HCT116 (cell line): ENCODE measurements around the gene OPN1SW. TPM values are rescaled to one million over a fixed set of nuclear protein-coding genes. Genes with fewer than 3 reads are reported as not detected.

Experiments
- ATAC-seq: fragments of 200-7000 bp; cut with Tn5 transposase; 2 replicates; pipeline ENCODE4 v1.9.1; 2020; ENCODE audit warnings: mild to moderate bottlenecking, moderate library complexity
- BruUV-seq: library from RNA; stranded (reverse); fragments of 400-500 nt; replicated peaks from 2 replicates; lab custom pipeline; 2021; lab: Mats Ljungman, UMichigan
- CTCF ChIA-PET: fragments of 300-600 bp; sonication (Branson Sonifier 250); formaldehyde crosslinking; loops from one replicate; lab custom pipeline; 2021; ENCODE audit warnings: antibody characterized with exemption; lab: Charles Lee
- POLR2A ChIA-PET: fragments of 300-600, 350-600 bp; sonication (Branson Sonifier 250); formaldehyde crosslinking; loops from one replicate; lab custom pipeline; 2021; ENCODE audit warnings: antibody characterized with exemption; lab: Charles Lee
- RAD21 ChIA-PET, 2 experiments: fragments of 300-600 bp; sonication (Branson Sonifier 250); formaldehyde crosslinking; loops; one replicate each; lab custom pipeline; 2023; ENCODE audit warnings: low total read pairs in 2 of 2; ENCODE audit not compliant: uncharacterized antibody in 2 of 2, unreplicated experiment in 2 of 2, low non-redundant PET in 1 of 2; lab: Charles Lee
- DNase-seq: peaks from one replicate; pipeline ENCODE4 v3.0.0-alpha.2; 2010; ENCODE audit warnings: low read depth, low spot score
- H2AFZ ChIP-seq: fragments of 200-600 bp; shearing (Covaris generic), sonication (generic); 2 replicates; pipeline ENCODE4 v1.6.1; 2017; ENCODE audit warnings: low read depth, mixed run types, mixed read lengths, antibody characterized with exemption, low read length; ENCODE audit not compliant: poor library complexity, severe bottlenecking
- H3K27ac ChIP-seq: 2 replicates; pipeline ENCODE4 v1.5.1; 2012; ENCODE audit warnings: low read depth, low read length
- H3K27me3 ChIP-seq: fragments of 200-600 bp; sonication (generic); 2 replicates; pipeline ENCODE4 v1.6.1; 2016; ENCODE audit warnings: mixed run types, low read length, mixed read lengths; ENCODE audit not compliant: insufficient read depth
- H3K36me3 ChIP-seq, 2 experiments: fragments of 200-500 bp in 1 of 2; fragments of 200-600 bp in 1 of 2; sonication (Bioruptor generic) in 1 of 2; sonication (generic) in 1 of 2; 2 replicates each; pipeline versions ENCODE4 v1.5.1 to v1.6.1; 2014 to 2016; ENCODE audit warnings: low read length in 2 of 2, inconsistent platforms in 1 of 2, mixed read lengths in 1 of 2, mixed run types in 1 of 2; ENCODE audit not compliant: insufficient read depth in 2 of 2, control insufficient read depth in 1 of 2
- H3K4me1 ChIP-seq, 2 experiments: fragments of 200-600 bp in 1 of 2; sonication (generic) in 1 of 2; 2 replicates each; pipeline versions ENCODE4 v1.5.1 to v1.6.1; 2012 to 2017; ENCODE audit warnings: low read length in 2 of 2, inconsistent platforms in 1 of 2, mild to moderate bottlenecking in 1 of 2, mixed read lengths in 1 of 2, mixed run types in 1 of 2, moderate library complexity in 1 of 2; ENCODE audit not compliant: insufficient read depth in 2 of 2, control insufficient read depth in 1 of 2
- H3K4me2 ChIP-seq: fragments of 200-600 bp; sonication (generic); 2 replicates; pipeline ENCODE4 v1.6.1; 2017; ENCODE audit warnings: mixed run types, low read length, mixed read lengths
- H3K4me3 ChIP-seq, 2 experiments: fragments of 200-600 bp in 1 of 2; sonication (generic) in 1 of 2; replicated peaks in 1 of 2; 2 replicates each; pipeline ENCODE4 v1.5.1; 2011 to 2016; ENCODE audit warnings: low read length in 2 of 2, control low read depth in 1 of 2, low read depth in 1 of 2, mild to moderate bottlenecking in 1 of 2, mixed read lengths in 1 of 2, mixed run types in 1 of 2
- H3K79me2 ChIP-seq: fragments of 200-600 bp; sonication (generic); 2 replicates; pipeline ENCODE4 v1.6.1; 2017; ENCODE audit warnings: mild to moderate bottlenecking, mixed run types, low read length, moderate library complexity, mixed read lengths; ENCODE audit not compliant: insufficient read depth
- H3K9ac ChIP-seq: fragments of 200-600 bp; sonication (generic); 2 replicates; pipeline ENCODE4 v1.6.1; 2016; ENCODE audit warnings: low read length, mixed read lengths
- H3K9me2 ChIP-seq: fragments of 200-600 bp; sonication (generic), shearing (Covaris generic); 2 replicates; pipeline ENCODE4 v1.6.1; 2017; ENCODE audit warnings: mixed run types, mild to moderate bottlenecking, moderate library complexity; ENCODE audit not compliant: insufficient read depth
- H3K9me3 ChIP-seq, 2 experiments: fragments of 200-500 bp in 1 of 2; fragments of 200-600 bp in 1 of 2; sonication (Bioruptor generic) in 1 of 2; sonication (generic) in 1 of 2; 2 replicates each; pipeline ENCODE4 v1.6.1; 2014 to 2017; ENCODE audit warnings: low read length in 2 of 2, mixed read lengths in 2 of 2, inconsistent platforms in 1 of 2, low read depth in 1 of 2, mild to moderate bottlenecking in 1 of 2, mixed run types in 1 of 2, moderate library complexity in 1 of 2; ENCODE audit not compliant: control insufficient read depth in 1 of 2, insufficient read depth in 1 of 2
- H4K20me1 ChIP-seq: fragments of 200-600 bp; sonication (generic), shearing (Covaris generic); 2 replicates; pipeline ENCODE4 v1.6.1; 2017; ENCODE audit warnings: mixed run types, mild to moderate bottlenecking, moderate library complexity; ENCODE audit not compliant: insufficient read depth
- CEBPB ChIP-seq: IDR thresholded peaks from 2 replicates; pipeline ENCODE4 v1.6.1; 2012; ENCODE audit warnings: low read depth
- EZH2phosphoT487 ChIP-seq: fragments of 200-600 bp; IDR thresholded peaks from 2 replicates; pipeline ENCODE4 v1.6.1; 2018; ENCODE audit warnings: antibody characterized with exemption, borderline replicate concordance
- FOSL1 ChIP-seq: IDR thresholded peaks from 2 replicates; pipeline ENCODE4 v1.6.1; 2012; ENCODE audit warnings: low read depth
- POLR2AphosphoS5 ChIP-seq: IDR thresholded peaks from 2 replicates; pipeline ENCODE4 v1.6.1; 2011; ENCODE audit warnings: mild to moderate bottlenecking, low read depth, low read length, moderate library complexity
- RAD21 ChIP-seq: IDR thresholded peaks from 2 replicates; pipeline ENCODE4 v1.6.1; 2012; ENCODE audit warnings: low read depth, mild to moderate bottlenecking
- YY1 ChIP-seq: IDR thresholded peaks from 2 replicates; pipeline ENCODE4 v1.6.1; 2011; ENCODE audit warnings: low read length, low read depth, moderate library complexity, mild to moderate bottlenecking; ENCODE audit not compliant: insufficient replicate concordance; ENCODE audit errors: extremely low read depth
- ZFX ChIP-seq: fragments of 450-650 bp; IDR thresholded peaks from 2 replicates; pipeline ENCODE4 v1.6.1; 2017
- ZNF274 ChIP-seq: fragments of 200-500 bp; sonication (Bioruptor generic); IDR thresholded peaks from 2 replicates; pipeline ENCODE4 v1.6.1; 2014; ENCODE audit warnings: mild to moderate bottlenecking, low read depth, low read length, inconsistent platforms
- intact Hi-C: fragments of 100-400 bp; cut with micrococcal nuclease; formaldehyde crosslinking; loops from 2 replicates; pipeline ENCODE4 v1.10.0; 2022
- total RNA-seq: library from RNA; stranded (reverse); gene quantifications from one replicate; pipeline ENCODE4 v1.2.1, GENCODE V29; 2021; ENCODE audit not compliant: unreplicated experiment

The OPN1SW gene
- total RNA-seq, 1 experiment from 2014 or later, result not detected

- Histone ChIP-seq H3K36me3 (peaks cover 5 to 8% of the 10 kb centered on the region in 2 experiments; a peak in 2 of 4 replicates), H3K27ac (no peak overlapping the region), H3K9me3 (no peaks in the 10 kb centered on the region), H3K4me2 (no peak overlapping the region), H4K20me1 (no peaks in the 10 kb centered on the region), H3K4me3 (no peak overlapping the region), H3K9ac (no peak overlapping the region), H3K79me2 (no peaks in the 10 kb centered on the region), H2AFZ (no peak overlapping the region), H3K27me3 (no peaks in the 10 kb centered on the region), H3K4me1 (no peaks in the 10 kb centered on the region), H3K9me2 (no peaks in the 10 kb centered on the region)
- DNase-seq (no peak), ATAC-seq (no peak)
- ChIA-PET CTCF (no interaction called here), POLR2A (no interaction called here), RAD21 (no interaction called here)
- intact Hi-C loops, result no loop called here
- TF ChIP-seq YY1 (no peak), FOSL1 (peak; percentile 42; the same call in 1 of the 2 replicates)
- no TSS peak for BruUV-seq
These were observed 1.8 kb upstream of the OPN1SW start for GRCh38 chr7:128777156-128778123.

- intact Hi-C loops, result no loop called here
- TF ChIP-seq ZFX (no peak), RAD21 (no peak), ZNF274 (no peak), CEBPB (no peak), EZH2phosphoT487 (no peak), POLR2AphosphoS5 (peak; percentile 18; the same call in 1 of the 2 replicates)
- Histone ChIP-seq H3K27ac (no peak overlapping the region), H3K4me3 (no peak overlapping the region), H3K9ac (no peak overlapping the region), H3K4me1 (no peaks in the 10 kb centered on the region), H3K4me2 (no peak overlapping the region), H2AFZ (no peak overlapping the region), H3K79me2 (no peaks in the 10 kb centered on the region), H3K27me3 (no peaks in the 10 kb centered on the region), H3K36me3 (peaks cover 13 to 29% of the 10 kb centered on the region in 2 experiments; a peak in 3 of 4 replicates), H4K20me1 (no peaks in the 10 kb centered on the region), H3K9me3 (no peaks in the 10 kb centered on the region), H3K9me2 (no peaks in the 10 kb centered on the region)
- ChIA-PET RAD21 (no interaction called here), POLR2A (no interaction called here), CTCF (interaction anchor here (0.6 kb wide), 1 partner anchor 88 kb away, joined by 3 read pairs; the partner anchor contains the start of gene ATP6V1F)
- no peak for ATAC-seq
- BruUV-seq, result no TSS peak
- no peak for DNase-seq
These were observed 673 bp downstream of the OPN1SW start for GRCh38 chr7:128774921-128775320.
